GM21825 (cell line): Measurements from ENCODE around the gene FRS3.
"Not testable (repeated sequence)": the region's sequence is repeated elsewhere in the genome, so short reads cannot be mapped to it uniquely, and the experiment has no call there.

Source experiments
- ATAC-seq: cut with Tn5 transposase; IDR thresholded peaks from one replicate; pipeline ENCODE4 v1.9.1; 2021; ENCODE audit warnings: mild to moderate bottlenecking, moderate library complexity; ENCODE audit not compliant: unreplicated experiment

The FRS3 gene

DNA sequence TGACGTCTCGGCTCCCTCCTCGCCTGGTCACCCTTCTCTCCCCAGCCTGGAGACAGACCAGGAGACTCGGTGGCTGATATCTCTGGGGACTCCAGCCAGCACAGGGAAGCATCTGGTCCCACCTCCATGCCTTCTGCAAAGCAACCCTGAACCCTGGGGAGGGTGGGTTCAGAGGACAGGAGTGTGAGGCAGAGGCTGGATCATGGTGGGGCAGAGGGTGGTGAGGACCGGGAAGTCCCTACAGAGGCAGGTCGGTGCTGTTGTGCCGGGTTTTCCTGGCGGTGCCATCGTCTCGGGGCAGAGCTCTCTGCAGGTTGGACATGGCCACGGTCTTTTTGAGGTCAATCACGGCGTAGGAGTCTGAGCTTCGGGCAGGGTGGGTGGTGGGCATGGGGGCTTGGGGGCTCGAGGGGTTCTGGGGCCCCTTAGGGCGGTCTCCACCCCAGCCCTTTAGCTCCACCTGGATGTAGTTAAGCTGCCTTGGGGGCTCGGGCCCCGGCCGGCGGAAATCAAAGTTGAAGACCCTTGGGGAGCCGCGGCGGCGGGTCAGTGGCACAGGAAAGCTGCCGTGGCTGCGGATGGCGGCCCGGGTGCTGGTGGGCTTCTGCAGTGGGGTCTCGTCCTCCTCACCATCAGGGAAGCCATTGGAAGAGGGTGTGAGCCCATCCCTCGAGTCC lies 9.2 kb downstream of the FRS3 start:
- no peak for ATAC-seq

DNA sequence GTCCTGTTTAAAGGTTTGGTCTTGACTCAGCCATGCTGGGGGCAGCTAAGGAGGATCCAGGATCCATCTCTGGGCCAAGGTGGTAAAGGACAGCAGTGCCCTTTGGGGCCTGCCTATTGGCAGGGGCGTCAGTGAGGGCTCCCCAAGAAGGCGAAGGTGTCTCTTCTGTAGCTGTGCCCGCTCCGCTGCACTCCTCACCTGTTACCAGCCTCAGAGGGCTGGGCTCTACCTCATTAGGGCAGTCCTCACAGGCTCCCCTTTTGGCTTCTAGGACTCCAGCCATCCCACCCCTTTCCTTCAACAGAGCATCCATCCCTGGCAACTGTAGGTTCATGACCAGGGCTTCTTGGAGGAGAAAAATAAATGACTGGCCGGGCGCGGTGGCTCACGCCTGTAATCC lies 10.3 kb downstream of the FRS3 start:
- no peak for ATAC-seq

DNA sequence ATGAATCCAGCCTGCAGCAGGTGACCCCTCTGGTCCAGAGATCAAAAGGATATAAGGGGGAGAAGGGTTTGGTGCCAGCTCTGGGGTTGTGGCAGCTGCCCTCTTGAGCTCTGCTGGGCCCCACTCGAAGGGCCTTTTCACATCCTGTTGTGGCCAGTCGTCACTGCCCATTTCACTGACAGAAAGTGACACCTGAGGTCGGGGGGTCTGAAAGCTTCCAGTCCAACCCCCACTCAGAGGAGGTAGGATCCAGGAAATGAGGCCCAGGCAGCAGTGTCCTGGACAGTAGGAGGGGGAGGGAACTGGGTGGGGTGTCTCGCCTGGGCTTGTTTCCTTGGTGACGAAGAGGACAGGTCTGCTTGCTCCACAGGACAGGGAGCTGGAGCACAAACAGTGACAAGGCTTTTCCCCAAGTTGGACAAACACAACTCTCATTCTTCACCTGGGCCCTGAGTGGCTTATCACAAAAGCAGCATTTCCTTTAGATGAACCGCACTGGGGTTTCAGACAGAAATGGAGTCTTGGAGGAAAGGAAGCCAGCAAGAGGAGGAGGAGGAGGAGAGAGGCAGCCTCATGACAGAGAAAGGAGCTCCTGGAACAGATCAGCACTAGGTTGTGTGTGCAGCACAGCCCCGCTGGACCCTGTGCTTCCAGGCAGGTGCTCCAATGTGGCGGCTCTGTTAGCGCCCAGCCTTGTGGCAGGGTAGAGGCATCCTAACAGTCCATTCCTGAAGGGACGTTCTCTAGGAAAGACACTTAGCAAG lies 11.0 kb downstream of the FRS3 start:
- ATAC-seq: no peak

DNA sequence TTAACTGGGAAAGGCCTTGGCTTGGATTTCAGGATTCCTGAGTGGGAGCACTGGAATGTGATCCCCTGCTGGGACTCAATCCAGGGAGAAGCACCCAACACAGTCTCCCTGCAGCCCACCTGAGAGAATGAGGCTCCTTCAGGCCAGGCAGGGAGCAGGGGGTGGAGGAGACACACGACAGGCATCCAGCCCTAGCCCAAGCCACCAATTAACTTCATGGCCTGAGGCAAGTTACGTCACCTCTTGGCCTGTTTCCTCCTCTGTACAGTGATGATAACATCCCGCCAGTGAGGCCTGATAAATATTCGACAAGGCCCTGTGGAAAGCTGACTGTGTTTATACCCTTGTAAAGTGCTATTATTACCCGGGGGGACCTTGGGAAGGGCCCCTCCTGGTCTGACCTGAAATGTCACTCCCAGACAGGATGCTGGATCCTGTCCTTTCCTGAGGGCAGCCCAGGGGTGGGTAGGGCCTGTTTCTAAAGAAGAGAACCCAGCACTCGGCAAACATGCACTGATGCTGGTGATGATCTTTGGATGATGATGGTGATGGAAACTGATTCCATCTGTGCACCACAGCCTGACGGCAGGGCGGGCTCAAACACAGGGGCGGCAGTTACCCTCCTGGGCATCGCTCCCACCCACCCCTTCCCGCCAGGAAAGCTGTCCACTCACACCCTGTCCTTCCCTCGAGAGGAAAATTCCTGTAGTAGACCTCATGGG lies 12.4 kb downstream of the FRS3 start:
- ATAC-seq: no peak

DNA sequence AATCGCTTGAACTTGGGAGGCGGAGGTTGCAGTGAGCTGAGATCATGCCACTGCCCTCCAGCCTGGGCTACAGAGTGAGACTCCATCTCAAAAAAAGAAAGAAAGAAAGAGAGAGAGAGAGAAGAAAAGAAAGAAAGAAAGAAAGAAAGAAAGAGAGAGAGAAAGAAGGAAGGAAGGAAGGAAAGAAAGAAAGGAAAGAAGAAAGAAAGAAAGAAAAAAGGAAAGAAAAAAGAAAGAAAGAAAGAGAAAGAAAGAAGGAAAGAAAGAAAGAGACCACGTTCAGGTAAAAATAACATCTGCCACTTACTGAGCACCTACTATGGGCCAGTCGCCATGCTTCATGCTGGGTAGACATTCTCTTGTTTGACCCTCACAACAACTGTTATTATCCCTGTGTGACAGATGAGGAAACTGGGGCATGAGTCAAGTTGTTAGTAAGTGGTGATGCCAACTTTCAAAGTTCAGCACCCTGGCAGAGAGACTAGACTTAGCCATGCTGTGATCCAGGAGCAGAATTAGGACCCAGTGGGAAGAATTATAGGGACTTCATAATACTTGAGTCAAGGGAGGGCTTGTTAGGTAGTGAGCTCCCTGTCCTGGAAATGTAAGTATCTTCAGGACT lies 13.5 kb downstream of the FRS3 start:
- ATAC-seq: not testable (repeated sequence)

DNA sequence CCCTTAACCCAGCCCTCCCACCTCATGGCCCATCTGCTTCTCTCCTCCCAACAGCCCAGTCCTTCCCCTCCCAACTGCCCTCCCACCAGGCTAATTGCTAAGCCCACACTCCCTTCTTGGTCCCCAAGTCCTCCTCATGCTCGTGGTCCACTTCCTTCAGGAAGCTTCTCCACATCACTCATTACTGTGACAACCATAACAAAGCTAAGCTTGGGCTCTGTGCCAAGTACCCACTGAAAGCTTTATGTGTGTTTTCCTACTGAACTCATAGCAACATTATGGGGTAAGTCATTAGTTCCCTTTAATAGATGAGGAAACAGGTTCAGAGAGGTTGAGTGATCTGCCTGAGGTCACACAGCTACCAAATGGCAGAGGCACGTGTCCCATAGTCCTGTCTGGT lies 16.2 kb downstream of the FRS3 start:
- no peak for ATAC-seq

DNA sequence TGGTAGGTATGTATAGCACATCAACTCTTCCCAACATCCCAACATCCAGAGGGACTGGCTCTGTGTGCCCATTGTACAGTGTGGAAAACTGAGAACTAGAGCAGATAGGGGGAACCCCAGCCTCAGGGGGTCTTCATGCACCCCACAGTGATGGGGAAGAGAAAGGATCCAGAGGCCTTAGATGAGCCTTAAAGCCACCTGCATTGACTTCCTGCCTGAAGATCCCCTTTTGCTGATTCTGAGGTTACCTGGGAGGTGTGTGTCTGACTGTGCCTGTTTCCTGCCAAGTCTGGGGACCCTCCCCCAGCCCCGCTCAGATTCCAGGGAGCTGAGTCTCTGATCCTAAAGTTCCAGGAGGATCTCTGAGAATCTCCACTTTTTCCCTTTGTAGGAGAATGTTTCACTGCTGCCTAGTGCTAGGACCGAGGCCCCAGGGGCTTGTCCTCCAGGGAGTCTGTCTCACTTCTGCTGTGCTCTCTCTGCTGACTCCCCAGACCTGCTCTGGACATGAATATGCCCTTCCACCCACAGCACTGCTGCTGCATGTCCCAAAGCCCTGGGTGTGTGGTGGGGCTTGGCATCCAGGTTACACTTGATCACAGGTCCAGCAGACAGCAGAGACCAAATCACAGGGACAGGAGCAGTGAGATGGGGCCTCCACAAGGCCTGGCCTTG lies 19.7 kb downstream of the FRS3 start:
- ATAC-seq: no peak

DNA sequence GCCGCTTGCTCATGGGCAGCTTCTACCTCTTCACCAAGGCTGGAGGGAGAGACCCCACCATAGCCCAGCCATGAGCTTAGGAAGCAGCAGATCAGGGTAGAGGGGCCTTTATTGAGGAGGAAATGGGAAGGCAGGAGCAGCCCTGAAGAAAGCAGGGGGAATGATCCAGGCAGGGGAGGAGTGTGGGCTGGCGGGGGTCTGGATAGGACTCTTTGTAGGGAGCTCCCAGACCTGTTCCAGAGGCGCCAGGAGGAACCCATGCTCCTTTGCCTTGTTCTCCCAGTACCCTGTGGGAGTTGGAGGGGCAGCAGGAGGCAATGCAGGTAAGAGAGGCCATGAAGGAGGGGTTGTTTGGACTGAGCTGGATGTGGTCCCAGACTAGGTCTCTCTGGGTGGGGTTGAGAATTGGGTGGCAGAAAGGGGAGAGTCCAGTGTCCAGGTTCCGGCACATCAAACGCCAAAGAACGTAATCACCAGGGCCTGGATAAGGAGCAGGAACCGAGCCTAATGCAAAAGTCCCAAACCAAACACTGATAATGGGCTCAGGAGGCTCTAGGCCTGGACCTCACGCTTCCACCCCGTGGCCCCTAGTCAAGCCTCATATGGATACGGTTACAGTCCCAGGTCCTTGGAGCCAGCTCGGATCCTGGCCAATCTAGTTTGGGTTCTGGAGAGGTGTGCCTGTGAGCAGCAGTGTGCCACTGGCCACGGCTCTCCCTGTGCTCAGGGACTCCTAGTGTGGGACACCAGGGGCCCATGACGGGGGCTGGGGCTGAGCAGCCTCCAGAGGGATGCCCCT lies 20.4 kb downstream of the FRS3 start:
- no peak for ATAC-seq

DNA sequence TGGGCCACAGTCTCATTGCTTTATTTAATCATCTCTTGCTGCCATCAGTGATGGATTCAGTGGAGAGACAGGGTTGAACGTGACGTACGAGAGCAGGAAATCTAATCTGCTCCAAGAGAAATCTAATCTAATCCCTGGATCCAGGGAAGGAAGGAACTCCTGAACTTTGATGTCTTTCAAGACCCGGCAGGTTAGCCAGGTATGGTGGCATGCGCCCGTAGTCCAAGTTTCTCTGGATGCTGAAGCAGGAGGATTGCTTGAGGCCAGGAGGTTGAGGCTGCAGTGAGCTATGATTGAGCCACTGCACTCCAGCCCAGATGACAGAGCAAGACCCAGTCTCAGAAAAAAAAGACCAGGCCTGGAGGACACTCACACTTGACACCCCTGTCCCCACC lies 21.1 kb downstream of the FRS3 start:
- no peak for ATAC-seq

DNA sequence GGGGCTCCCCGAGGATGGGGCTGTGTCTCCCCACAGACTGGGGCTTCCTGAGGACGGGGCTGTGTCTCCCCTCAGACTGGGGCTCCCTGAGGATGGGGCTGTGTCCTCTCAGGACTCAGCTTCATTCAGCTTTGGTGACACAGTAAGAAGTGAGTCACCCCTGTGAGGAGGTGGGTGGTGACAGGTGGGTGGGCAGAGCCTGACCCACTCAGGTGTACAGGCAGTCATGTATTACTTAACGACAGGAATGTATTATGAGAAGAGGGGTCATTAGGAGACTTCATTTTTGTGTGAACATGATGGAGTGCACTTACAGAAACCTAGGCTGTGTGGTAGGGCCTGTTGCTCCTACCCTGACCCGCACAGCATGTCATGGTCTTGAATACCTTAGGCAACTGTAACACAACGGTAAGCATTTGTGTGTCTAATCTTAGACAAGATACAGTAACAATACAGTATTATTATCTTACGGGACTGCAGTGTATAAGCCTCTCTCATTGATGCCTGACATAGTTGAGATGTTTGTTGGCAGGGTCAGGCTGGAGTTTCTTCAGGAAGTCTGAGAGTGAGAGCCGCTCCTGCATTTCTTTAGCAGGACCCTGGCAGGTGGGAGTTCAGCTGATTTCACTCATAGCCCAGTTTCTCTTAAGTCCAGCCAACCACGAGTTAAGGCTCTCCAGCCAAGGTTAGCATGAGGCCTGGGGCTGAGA lies 21.6 kb downstream of the FRS3 start:
- no peak for ATAC-seq

DNA sequence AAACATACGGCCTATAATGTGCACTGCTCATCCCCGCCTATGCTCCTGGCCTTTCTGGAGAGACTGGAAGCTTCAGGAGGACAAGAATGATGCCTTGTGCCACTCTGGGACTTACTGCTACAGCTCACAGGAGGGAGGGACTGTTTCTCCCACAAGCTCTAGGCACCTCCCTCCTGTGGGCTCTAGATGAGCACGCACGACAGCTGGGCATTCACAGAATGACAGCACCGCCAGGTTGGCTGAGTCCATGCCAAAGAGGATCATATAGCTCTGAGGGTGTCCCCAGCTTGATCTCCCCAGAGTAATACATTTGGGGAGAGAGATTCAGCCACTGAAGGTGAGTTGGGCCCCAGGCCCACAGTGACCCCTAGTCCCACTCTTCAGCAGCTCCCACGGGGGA lies 22.4 kb downstream of the FRS3 start:
- no peak for ATAC-seq

DNA sequence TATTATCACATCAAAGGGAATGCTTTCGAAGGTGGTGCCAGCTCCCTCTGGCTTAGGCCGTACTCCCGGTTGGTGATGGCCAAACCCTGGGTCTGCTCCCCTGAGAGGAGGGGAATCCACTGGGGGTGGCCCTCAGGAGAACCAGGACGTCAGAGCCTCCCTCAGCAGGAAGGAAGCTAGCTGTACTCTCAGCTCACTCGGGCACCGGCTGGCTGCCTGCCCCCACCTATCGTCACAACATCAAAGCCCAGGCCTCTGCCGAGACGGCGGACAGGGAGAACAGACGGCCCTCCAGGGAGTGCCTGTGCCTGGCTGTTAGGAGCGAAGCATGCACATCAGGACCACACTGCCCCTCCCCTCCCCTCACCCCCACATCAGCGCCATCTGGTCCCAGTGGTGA lies 23.3 kb downstream of the FRS3 start:
- no peak for ATAC-seq

DNA sequence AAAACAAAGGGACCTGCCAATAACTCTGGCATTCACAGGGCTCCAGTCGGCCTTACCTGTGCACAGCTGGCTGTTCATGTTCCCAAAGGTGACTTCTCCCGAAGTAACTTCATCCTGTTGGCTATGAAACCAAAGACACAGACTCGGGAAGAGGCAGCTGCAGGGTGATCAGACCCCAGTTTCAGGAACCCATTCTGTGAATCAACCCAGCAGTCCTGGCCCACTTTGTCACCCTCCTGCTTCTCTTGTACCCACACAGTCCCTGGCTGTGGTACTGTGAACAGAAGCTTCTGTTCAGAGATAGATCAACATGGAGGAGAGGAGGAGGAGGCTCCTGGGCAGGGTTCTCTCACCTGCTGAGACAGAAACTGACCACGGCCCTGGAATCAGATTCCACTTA lies 23.8 kb downstream of the FRS3 start:
- ATAC-seq: no peak

DNA sequence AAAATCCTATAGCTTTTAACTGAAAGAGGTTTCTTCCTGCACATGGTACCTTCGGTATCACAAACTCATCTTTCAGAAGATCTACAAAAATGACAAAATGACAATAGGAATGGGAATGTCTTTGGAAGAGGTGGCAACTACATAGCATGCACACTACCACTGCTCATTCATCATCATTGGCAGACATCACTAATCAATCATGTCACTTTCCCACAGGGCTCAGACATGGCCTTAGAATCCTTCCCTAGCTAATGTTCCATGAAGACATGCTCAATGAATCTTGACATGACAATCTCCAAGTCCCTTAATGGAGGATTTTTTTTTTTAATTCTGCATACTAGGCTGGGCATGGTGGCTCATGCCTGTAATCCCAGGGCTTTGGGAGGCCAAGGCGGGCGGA lies 29.3 kb downstream of the FRS3 start:
- ATAC-seq: no peak

DNA sequence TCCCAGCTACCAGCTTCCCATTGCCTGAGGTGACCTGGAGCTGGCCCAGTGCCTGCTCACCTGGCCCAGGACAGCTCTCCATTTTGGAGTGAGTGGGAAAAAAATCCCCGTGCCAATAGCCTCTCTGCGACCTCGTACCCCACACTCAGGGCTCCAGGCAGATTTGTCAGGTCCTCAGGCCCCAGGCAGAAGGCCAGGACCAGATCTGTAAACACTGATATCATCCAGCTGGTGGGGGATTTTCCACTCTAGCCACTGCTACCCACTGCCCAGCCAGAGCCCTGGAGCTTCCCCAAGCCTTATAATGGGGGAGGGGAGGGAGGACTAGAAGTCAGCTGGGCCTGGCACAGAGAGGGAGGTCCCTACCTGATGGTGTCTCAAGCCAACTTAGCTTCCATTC lies 31.2 kb downstream of the FRS3 start:
- ATAC-seq: no peak

DNA sequence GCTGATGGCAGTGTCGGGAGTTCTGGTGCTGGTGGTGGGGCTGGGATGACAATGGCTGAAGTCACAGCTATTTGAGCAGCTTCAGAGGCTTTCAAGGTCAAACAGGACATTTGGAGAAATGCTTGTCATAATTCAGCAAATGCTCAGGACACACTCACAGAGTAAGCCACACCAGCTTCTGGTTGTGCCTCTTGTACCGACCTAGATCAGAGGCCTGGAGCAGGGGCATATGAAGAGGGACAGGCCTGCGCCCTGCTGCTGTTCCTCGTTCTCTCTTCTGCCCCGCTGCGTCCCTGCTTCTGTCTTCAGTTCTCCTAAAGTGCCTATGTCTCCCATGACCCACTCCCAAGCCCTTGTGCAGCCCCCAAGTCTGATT lies 31.6 kb downstream of the FRS3 start:
- no peak for ATAC-seq

DNA sequence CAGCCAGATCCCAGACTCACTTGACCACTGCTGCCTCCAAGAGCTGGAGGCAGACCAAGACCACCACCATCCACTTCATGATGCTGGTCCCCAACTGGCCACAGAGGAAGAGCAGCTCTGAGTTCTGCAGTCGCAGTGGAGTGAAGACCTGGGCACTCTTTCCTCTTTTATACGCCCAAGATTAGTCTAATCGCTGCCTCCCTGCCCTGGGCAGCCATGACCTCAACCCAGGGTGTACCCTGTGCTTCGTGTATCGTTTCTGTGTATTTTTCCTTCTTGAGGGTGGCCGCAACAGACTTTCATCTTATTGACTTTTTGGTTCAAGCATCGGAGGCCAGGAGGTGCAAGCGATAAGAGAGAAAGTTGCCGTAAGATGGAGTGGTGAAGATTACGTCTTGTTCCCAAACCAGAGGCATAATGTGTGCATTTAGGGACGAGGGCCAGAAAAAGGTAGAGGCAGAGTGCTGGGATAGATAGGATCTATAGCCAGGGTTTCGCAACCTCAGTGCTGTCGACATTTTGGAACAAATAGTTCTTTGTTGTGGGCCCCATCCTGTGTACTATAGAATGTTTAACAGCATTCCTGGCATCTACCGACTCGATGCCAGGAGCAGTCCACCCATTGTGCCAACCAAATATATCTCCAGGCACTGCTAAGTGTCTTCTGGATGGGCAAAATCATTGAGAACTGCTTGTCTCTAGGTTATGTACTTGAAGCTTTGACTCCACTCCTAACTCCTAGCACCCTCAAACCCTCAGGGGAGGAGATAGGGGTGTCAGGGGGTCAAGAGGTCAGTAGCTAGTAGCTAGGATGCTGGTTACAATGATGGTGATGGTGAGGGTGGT lies 32.2 kb downstream of the FRS3 start, which contains the start of gene PGC:
Gene PGC, minus strand, starts transcription at position 142 of the 846 bp plus-strand sequence. Its CDS starts 63 bp downstream, at position 79.
- no peak for ATAC-seq

DNA sequence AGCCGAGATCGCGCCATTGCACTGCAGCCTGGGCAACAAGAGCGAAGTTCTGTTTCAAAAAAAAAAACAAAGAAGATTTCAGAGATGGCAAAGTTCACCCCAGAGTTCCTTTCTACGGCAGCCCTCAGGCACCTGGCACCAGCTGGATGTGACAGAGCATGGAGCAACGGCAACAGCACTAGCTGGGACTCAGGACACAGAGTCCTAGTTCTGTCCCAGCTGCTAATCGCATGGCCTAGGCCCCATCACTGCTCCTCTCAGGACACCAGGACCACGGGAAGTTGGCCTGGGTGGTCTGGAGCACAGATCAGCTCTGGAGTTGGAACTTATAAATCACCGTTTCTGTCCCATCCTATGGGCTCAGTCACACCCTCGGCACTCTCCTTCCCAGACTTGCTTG lies 33.6 kb downstream of the FRS3 start:
- no peak for ATAC-seq
